ENCODE measurements around the gene PDE4D. TPM values are rescaled to one million over a fixed set of nuclear protein-coding genes. Genes with fewer than 3 reads are reported as not detected.

Gene PDE4D
- total and polyA plus RNA-seq, 12 donors, result 1.2 to 18.9 (median 2.1) TPM

GRCh38 chr5:59341155-59341554 is 552.4 kb downstream of the PDE4D start:
- Histone ChIP-seq H3K4me1 (replicated peaks in 1 of 2) (no peaks in the 10 kb centered on the region), H3K36me3 (replicated peaks in 1 of 2) (no peaks in the 10 kb centered on the region), H3K27ac (no peak overlapping the region), H3K4me3 (no peak overlapping the region), H3K27me3 (no peaks in the 10 kb centered on the region), H3K9me3 (replicated peaks in 1 of 3) (no peaks in the 10 kb centered on the region)
- 77 to 90% (median 83%) methylated on average over 2 of the region's 2 CpGs for WGBS, 4 donors
- intact Hi-C loops (cut with DNase I), result no loop called here
- DNase-seq, result no peak
- TF ChIP-seq CTCF (IDR thresholded peaks at IDR 0.05) (no peak), POLR2A (IDR thresholded peaks at IDR 0.05) (no peak)

- 81 to 92% (median 86%) methylated on average over 1 of the region's 1 CpG for WGBS, 4 donors
- Histone ChIP-seq H3K9me3 (replicated peaks in 1 of 3) (no peaks in the 10 kb centered on the region), H3K4me1 (replicated peaks in 1 of 2) (no peaks in the 10 kb centered on the region), H3K4me3 (no peak overlapping the region), H3K27me3 (no peaks in the 10 kb centered on the region), H3K36me3 (replicated peaks in 1 of 2) (no peaks in the 10 kb centered on the region), H3K27ac (no peak overlapping the region)
- DNase-seq, result no peak
- TF ChIP-seq POLR2A (IDR thresholded peaks at IDR 0.05) (no peak), CTCF (IDR thresholded peaks at IDR 0.05) (no peak)
- intact Hi-C loops (cut with DNase I), result no loop called here
Measured at GRCh38 chr5:59340637-59341036, 552.9 kb downstream of the PDE4D start.

- Histone ChIP-seq H3K4me3 (no peak overlapping the region), H3K9me3 (replicated peaks in 1 of 3) (no peaks in the 10 kb centered on the region), H3K27ac (no peak overlapping the region), H3K4me1 (replicated peaks in 1 of 2) (no peaks in the 10 kb centered on the region), H3K27me3 (no peaks in the 10 kb centered on the region), H3K36me3 (replicated peaks in 1 of 2) (no peaks in the 10 kb centered on the region)
- 79 to 86% (median 80%) methylated on average over 8 of the region's 8 CpGs for WGBS, 4 donors
- no peak for TF ChIP-seq POLR2A (IDR thresholded peaks at IDR 0.05)
- no peak for DNase-seq
- intact Hi-C loops (cut with DNase I), result no loop called here
Measured at GRCh38 chr5:59337240-59337639, 556.3 kb downstream of the PDE4D start.

- Histone ChIP-seq H3K4me3 (no peak overlapping the region), H3K9me3 (replicated peaks in 1 of 3) (no peaks in the 10 kb centered on the region), H3K27ac (no peak overlapping the region), H3K27me3 (no peaks in the 10 kb centered on the region), H3K36me3 (replicated peaks in 1 of 2) (no peaks in the 10 kb centered on the region), H3K4me1 (replicated peaks in 1 of 2) (no peaks in the 10 kb centered on the region)
- WGBS, 4 donors, result 55 to 82% (median 76%) methylated on average over 1 of the region's 1 CpG
- intact Hi-C loops (cut with DNase I), result no loop called here
- TF ChIP-seq CTCF (IDR thresholded peaks at IDR 0.05) (no peak), POLR2A (IDR thresholded peaks at IDR 0.05) (no peak)
- DNase-seq, result no peak
Measured at GRCh38 chr5:59335544-59335943, 558.0 kb downstream of the PDE4D start.

GRCh38 chr5:59333416-59333815 is 560.1 kb downstream of the PDE4D start:
- no peak for TF ChIP-seq POLR2A (IDR thresholded peaks at IDR 0.05)
- no peak for TF ChIP-seq CTCF (IDR thresholded peaks at IDR 0.05)
- Histone ChIP-seq H3K4me1 (replicated peaks in 1 of 2) (no peaks in the 10 kb centered on the region), H3K27me3 (no peaks in the 10 kb centered on the region), H3K36me3 (replicated peaks in 1 of 2) (no peaks in the 10 kb centered on the region), H3K4me3 (no peak overlapping the region), H3K27ac (no peak overlapping the region), H3K9me3 (replicated peaks in 1 of 3) (no peaks in the 10 kb centered on the region)
- intact Hi-C loops (cut with DNase I), result no loop called here
- no peak for DNase-seq
